Activated naive CD4-positive, alpha-beta T cell treated with anti-CD3 and anti-CD28 coated beads for 36 hours (primary cell): ENCODE results near the gene GALNT10. TPM values are rescaled to one million over a fixed set of nuclear protein-coding genes. Genes with fewer than 3 reads are reported as not detected.

Experiments used
- CTCF ChIA-PET: fragments of 350-600 bp; sonication (Branson Sonifier 250); formaldehyde crosslinking; loops from one replicate; lab custom pipeline; 2021; ENCODE audit warnings: antibody characterized with exemption; lab: Charles Lee
- DNase-seq: peaks from one replicate; pipeline ENCODE4 v3.0.0-alpha.2; 2020
- H3K27ac Mint-ChIP-seq: one replicate; pipeline ENCODE4 v1.8.0; 2021; ENCODE audit warnings: mild to moderate bottlenecking, mixed read lengths
- H3K27me3 Mint-ChIP-seq: one replicate; pipeline ENCODE4 v1.8.0; 2021; ENCODE audit warnings: low read depth, mixed read lengths
- H3K36me3 Mint-ChIP-seq: one replicate; pipeline ENCODE4 v1.8.0; 2021; ENCODE audit warnings: low read depth, mixed read lengths
- H3K4me1 Mint-ChIP-seq: one replicate; pipeline ENCODE4 v1.8.0; 2021; ENCODE audit warnings: low read depth, mixed read lengths
- H3K4me3 Mint-ChIP-seq: one replicate; pipeline ENCODE4 v1.8.0; 2021; ENCODE audit warnings: mild to moderate bottlenecking, moderate library complexity, mixed read lengths
- H3K9me3 Mint-ChIP-seq: one replicate; pipeline ENCODE4 v1.8.0; 2021; ENCODE audit warnings: mixed read lengths
- intact Hi-C: fragments of 100-400 bp; cut with micrococcal nuclease; formaldehyde crosslinking; loops from one replicate; pipeline ENCODE4 v1.15.1; 2023
- total RNA-seq, 2 experiments: library from RNA; stranded (reverse); gene quantifications; one replicate each; pipeline ENCODE4 v1.2.3, GENCODE V29; 2021

GALNT10 gene
- total RNA-seq, 2 experiments from 2014 or later: 41.2 to 42.8 TPM

DNA sequence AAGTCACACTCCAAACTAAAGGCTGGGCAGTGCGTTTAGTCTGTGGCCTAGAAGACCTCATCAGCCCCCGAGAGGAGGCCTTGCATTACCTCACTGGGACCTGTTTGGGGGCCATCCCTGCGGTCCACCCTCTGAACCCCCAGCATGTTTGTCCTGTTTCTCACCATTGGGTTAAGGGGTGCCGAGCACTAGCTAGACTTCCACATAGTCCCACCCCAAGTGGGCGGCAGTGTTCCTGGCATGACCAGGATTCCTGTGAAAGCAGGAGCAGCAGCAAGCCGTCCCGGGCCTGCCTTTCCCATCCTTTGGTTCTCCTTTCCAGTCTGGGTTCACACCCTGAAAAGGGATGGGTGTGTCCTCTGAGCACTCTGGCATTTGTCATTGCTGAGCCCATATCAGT, 228.7 kb downstream of the GALNT10 start:
- CTCF ChIA-PET: no interaction called here
- Mint-ChIP-seq H3K9me3 (peaks cover 7% of the 10 kb centered on the region), H3K27me3 (no peaks in the 10 kb centered on the region), H3K27ac (no peak overlapping the region), H3K4me1 (no peaks in the 10 kb centered on the region), H3K36me3 (peaks cover 20% of the 10 kb centered on the region), H3K4me3 (no peak overlapping the region)
- intact Hi-C loops: no loop called here
- DNase-seq: no peak

DNA sequence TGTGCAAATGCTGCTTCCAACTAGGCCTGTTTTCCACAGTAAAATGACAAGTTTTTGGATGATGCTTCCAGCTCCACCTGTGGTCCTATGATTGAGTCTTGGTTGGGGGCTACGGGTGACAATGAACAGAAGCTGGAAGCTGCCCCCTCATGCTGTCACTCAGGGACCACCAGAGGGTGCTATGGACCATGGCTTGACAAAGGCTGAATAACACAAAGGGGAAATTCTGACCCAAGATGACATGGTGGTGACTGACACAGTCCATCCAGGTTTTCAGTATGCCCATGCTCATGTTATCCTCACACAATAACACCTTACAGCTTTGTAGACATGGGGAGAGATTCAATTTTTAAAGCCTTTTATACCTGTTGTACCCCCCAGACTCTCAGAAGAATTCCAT, 231.3 kb downstream of the GALNT10 start:
- H3K9me3 Mint-ChIP-seq: peaks cover 7% of the 10 kb centered on the region
- CTCF ChIA-PET: interaction anchor here (0.8 to 2.8 kb wide), 10 partner anchors 8 to 349 kb away, joined by 3 to 11 read pairs (median 3); no protein-coding TSS in a partner anchor
- H3K27me3 Mint-ChIP-seq: no peaks in the 10 kb centered on the region
- peaks cover 2% of the 10 kb centered on the region for H3K4me1 Mint-ChIP-seq
- no peak overlapping the region for H3K4me3 Mint-ChIP-seq
- intact Hi-C loops: loop anchor here (2.0 kb wide), 1 partner anchor 45 kb away; no protein-coding TSS in a partner anchor
- no peak overlapping the region for H3K27ac Mint-ChIP-seq
- H3K36me3 Mint-ChIP-seq: peaks cover 24% of the 10 kb centered on the region
- DNase-seq: peak; percentile 43

DNA sequence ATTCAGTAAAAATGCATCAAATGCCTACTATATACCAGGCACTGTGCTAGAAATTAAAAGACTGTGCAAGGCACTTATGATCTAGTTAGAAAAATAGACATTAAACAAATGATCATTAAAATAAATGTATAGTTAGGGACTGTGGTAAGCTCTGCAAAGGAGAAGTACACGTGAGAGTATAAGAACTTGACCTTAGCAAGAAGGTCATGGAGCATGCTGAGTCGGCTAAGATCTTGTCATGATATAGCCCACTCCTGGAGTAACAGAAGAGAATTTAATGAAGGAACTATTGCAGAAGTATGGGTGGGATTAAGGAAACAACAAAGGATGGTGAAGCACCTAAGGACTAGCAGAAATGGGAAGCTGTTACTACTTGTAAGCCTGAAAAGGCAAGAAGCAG, 231.8 kb downstream of the GALNT10 start:
- H3K27me3 Mint-ChIP-seq: no peaks in the 10 kb centered on the region
- H3K4me1 Mint-ChIP-seq: peaks cover 2% of the 10 kb centered on the region
- peaks cover 27% of the 10 kb centered on the region for H3K36me3 Mint-ChIP-seq
- H3K9me3 Mint-ChIP-seq: peaks cover 9% of the 10 kb centered on the region
- intact Hi-C loops: loop anchor here (2.0 kb wide), 1 partner anchor 45 kb away; no protein-coding TSS in a partner anchor
- H3K27ac Mint-ChIP-seq: no peak overlapping the region
- CTCF ChIA-PET: interaction anchor here (1.0 to 2.8 kb wide), 7 partner anchors 8 to 350 kb away, joined by 3 to 11 read pairs (median 4); no protein-coding TSS in a partner anchor
- no peak overlapping the region for H3K4me3 Mint-ChIP-seq
- no peak for DNase-seq

DNA sequence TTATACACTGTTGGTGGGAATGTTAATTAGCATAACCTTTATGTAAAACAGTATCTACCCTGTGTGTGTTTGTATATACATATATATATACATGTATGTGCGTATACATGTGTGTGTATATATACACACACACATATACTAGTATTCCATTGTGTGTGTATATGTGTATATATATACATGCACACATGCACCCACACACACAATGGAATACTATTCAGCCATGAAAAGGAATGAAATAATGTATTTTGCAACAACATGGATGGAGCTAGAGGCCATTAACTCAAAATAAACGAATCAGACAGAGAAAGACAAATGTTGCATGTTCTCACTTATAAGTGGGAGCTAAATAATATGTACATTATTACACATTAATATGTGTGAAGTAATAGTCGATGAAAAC, 237.7 kb downstream of the GALNT10 start:
- H3K4me1 Mint-ChIP-seq: peaks cover 2% of the 10 kb centered on the region
- H3K27ac Mint-ChIP-seq: no peak overlapping the region
- H3K9me3 Mint-ChIP-seq: peaks cover 7% of the 10 kb centered on the region
- intact Hi-C loops: no loop called here
- no peak for DNase-seq
- no peaks in the 10 kb centered on the region for H3K27me3 Mint-ChIP-seq
- peaks cover 23% of the 10 kb centered on the region for H3K36me3 Mint-ChIP-seq
- H3K4me3 Mint-ChIP-seq: no peak overlapping the region
- CTCF ChIA-PET: interaction anchor here (0.6 kb wide), 1 partner anchor 316 kb away, joined by 5 read pairs; no protein-coding TSS in a partner anchor

DNA sequence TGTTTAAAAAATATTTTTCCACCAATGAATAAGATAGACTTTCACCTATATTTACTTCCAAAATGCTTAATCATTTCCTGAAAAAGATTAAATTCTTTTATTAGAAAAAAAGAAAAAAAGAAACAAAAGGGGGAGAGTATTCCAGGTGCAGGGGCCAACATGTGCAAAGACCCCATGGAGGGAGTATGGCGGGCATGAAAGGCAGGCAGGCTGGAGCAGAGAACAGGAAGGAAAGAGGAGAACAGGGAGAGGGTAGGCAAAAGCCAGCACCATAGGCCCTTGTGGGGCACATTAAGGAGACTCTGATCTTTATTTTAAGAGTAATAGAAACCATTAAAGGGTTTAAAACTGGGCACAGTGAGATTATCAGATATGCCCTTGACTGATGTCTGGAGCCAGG, 238.8 kb downstream of the GALNT10 start:
- Mint-ChIP-seq H3K27me3 (no peaks in the 10 kb centered on the region), H3K27ac (no peak overlapping the region), H3K4me1 (peaks cover 2% of the 10 kb centered on the region), H3K36me3 (peaks cover 25% of the 10 kb centered on the region), H3K4me3 (no peak overlapping the region), H3K9me3 (peaks cover 1% of the 10 kb centered on the region)
- CTCF ChIA-PET: no interaction called here
- DNase-seq: no peak
- intact Hi-C loops: no loop called here

DNA sequence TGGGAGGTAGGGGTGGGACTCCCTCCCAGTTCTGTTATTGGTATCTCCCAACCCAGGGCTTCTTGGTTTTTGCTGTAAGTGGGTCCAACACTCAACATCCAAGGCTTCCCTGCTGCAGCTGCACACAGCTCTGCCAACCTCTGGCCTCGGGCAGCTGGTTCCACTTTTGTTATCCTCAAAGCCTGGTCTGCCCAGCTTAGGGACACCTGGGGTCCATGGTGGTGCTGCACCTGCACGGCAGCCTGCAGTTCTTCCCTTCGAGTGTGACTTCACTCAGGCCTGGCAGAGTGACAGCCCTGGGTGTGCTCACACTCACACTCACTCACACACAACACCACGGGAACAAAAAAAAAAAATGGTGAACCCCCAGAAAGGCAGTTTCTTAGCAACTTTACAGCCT, 239.9 kb downstream of the GALNT10 start:
- Mint-ChIP-seq H3K36me3 (peaks cover 23% of the 10 kb centered on the region), H3K27me3 (no peaks in the 10 kb centered on the region), H3K27ac (no peak overlapping the region), H3K4me1 (no peaks in the 10 kb centered on the region), H3K4me3 (no peak overlapping the region), H3K9me3 (peaks cover 1% of the 10 kb centered on the region)
- DNase-seq: no peak
- intact Hi-C loops: no loop called here
- CTCF ChIA-PET: interaction anchor here (1.1 kb wide), 1 partner anchor 9 kb away, joined by 3 read pairs; no protein-coding TSS in a partner anchor

DNA sequence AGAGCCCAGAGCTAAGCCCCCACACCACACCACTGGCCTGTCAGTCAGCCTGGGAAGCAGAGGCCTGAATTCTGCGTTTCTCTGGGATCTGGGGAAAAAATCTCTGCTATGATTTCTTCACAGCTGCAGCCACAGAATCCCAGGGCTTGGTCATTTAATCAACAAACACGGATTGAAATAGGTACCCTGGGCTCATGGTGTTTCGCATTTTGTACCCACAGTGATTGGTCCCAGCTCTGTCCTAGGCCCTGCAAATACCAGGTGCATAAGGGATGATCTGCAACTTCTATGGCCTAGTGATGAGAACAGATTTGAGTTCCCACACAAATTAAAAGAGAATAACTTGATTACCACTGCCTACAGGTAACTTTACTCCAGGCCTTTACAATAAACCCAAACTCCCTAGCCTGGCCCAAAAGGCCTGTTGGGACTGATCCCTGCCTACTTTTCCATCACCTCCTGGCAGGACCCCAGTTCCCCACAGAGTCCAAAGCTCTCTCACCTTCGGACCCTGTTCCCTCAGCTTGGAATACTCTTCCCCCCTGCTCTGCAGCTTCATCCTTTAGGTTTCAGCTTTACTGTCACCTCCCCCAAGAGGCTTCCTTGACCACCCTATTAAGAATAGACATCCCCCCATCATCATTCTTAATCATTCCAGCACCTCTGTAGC, 240.6 kb downstream of the GALNT10 start:
- H3K4me1 Mint-ChIP-seq: no peaks in the 10 kb centered on the region
- CTCF ChIA-PET: interaction anchor here (0.6 to 1.1 kb wide), 2 partner anchors 9 to 17 kb away, joined by 3 read pairs; no protein-coding TSS in a partner anchor
- H3K27me3 Mint-ChIP-seq: no peaks in the 10 kb centered on the region
- intact Hi-C loops: no loop called here
- no peak overlapping the region for H3K4me3 Mint-ChIP-seq
- H3K27ac Mint-ChIP-seq: no peak overlapping the region
- DNase-seq: no peak
- peaks cover 1% of the 10 kb centered on the region for H3K9me3 Mint-ChIP-seq
- peaks cover 28% of the 10 kb centered on the region for H3K36me3 Mint-ChIP-seq

DNA sequence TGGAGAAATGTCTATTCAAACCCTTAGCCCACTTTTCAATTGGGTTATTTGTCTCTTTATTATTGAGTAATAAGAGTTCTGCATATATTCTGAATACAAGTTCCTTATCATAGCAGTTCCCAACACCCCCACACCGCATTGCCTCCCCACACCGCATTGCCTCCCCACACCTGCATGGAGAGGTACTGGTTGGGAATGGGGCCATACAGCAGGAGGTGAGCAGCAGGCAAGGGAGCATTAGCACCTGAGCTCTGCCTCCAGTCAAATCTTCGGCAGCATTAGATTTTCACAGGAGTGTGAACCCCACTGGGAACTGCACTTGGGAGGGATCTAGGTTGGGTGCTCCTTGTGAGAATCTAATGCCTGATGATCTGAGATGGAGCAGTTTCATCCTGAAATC, 244.7 kb downstream of the GALNT10 start:
- Mint-ChIP-seq H3K27me3 (no peaks in the 10 kb centered on the region), H3K9me3 (no peaks in the 10 kb centered on the region), H3K4me3 (no peak overlapping the region), H3K36me3 (peaks cover 46% of the 10 kb centered on the region), H3K4me1 (no peaks in the 10 kb centered on the region), H3K27ac (no peak overlapping the region)
- CTCF ChIA-PET: no interaction called here
- DNase-seq: no peak
- intact Hi-C loops: no loop called here

DNA sequence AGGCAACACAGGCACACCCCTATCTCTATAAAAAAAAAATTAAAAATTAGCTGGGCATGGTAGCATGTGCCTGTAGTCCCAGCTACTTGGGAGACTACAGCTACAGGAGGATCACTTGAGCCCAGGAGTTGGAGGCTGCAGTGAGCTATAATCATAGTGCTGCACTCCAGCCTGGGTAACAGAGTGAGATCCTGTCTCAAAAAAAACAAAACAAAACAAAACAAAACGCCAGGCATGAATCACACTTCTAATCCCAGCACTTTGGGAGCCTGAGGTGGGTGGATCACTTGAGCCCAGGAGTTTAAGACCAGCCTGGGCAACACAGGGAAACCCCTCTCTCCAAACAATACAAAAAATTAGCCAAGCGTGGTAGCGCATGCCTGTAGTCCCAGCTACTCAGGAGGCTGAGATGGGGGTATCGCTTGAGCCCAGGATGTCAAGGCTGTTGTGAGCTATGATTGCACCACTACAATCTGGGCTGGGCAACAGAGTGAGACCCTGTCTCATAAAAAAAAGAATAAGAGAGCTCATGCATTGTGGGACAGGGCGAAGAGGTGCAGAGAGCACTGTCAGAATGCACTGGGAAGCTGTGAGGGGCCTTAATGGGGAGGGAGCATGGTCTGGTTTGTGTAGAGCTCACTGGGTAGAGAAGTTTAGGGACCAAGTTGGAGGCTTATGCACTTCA, 246.9 kb downstream of the GALNT10 start:
- Mint-ChIP-seq H3K36me3 (peaks cover 61% of the 10 kb centered on the region), H3K9me3 (no peaks in the 10 kb centered on the region), H3K4me3 (no peak overlapping the region), H3K27ac (no peak overlapping the region), H3K27me3 (no peaks in the 10 kb centered on the region), H3K4me1 (peaks cover 4% of the 10 kb centered on the region)
- intact Hi-C loops: no loop called here
- no peak for DNase-seq
- CTCF ChIA-PET: no interaction called here

DNA sequence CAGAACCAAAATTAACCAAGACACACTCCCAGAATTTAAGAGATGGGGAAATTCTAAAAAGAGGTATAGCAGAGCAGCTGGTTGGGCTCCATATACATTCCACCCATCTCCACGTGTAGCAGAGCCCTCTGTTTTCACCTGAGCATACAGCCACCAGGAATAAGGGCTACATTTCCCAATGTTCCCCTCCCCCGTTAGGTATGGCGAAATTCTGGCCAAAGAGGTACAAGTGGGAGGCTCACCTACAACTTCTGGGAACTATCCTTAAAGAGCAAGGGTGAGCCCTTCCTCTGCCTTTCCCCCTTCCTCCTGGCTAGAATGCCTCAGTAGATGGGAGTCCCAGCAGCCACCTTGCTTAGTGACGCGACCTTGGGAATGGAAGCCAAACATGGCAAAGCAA, 250.0 kb downstream of the GALNT10 start:
- Mint-ChIP-seq H3K27me3 (no peaks in the 10 kb centered on the region), H3K4me3 (no peak overlapping the region), H3K27ac (no peak overlapping the region), H3K9me3 (no peaks in the 10 kb centered on the region), H3K36me3 (peaks cover 54% of the 10 kb centered on the region), H3K4me1 (peaks cover 9% of the 10 kb centered on the region)
- CTCF ChIA-PET: no interaction called here
- intact Hi-C loops: no loop called here
- no peak for DNase-seq

DNA sequence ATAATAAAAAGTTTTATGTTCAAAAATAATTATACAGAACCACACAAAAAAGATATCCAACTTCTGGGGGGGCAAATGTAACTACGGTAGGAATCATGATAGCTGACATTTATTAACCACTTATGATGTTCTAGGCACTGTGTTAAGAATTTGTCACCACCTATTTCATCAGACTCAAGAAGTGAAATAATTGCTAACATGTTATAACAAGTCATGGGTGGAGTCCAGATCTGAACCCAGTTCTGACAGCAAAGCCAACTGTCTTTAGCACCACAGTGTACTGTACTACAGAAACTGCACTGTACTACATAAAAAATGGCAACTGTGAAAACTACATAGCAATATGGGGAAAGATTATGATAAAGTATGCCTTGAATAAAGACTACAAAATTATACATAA, 252.3 kb downstream of the GALNT10 start:
- Mint-ChIP-seq H3K27me3 (no peaks in the 10 kb centered on the region), H3K9me3 (no peaks in the 10 kb centered on the region), H3K4me3 (no peak overlapping the region), H3K27ac (no peak overlapping the region), H3K4me1 (peaks cover 18% of the 10 kb centered on the region), H3K36me3 (peaks cover 42% of the 10 kb centered on the region)
- no peak for DNase-seq
- intact Hi-C loops: no loop called here
- CTCF ChIA-PET: no interaction called here

DNA sequence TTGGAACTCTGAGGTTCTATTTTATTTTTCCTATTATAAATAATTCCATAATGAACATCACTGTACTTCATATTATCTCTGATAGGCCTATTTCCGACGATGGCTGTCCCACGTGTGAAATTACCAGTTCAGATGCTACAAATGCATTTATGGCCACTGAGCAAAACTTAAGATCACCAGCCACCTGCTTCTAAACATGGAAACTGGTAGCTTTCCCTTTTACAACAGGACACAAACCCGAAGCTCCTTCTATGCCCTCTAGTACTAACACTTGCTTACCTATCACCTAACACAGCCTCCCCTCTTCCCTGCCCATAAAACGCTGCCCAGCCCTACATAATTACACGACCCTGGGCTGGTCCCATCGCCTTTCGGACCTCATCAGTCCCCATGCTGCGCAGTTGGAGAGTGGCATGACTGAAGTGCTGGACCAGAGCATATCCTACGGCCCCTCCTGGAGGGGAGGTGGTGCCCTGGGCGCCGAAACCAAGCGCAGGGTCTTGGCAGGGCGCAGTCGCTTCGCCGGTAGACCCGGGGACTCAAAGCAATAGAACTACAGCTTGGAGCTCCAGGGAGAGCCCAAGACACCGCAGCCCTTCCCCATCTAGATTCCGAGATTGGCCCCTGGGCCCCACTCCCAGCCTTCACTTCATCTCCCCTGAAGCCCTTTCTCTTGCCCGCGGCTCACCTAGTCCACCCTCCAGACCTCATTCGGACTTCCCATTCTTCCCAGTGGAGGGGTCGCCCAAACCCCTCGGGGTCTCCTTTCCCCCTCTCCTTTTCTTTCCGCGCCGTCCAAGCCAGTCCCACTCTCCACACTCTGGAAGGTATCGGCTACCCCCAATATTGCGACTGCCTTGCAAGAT, 254.3 kb downstream of the GALNT10 start:
- Mint-ChIP-seq H3K36me3 (peaks cover 31% of the 10 kb centered on the region), H3K4me3 (peak overlapping the region; percentile 98), H3K9me3 (no peaks in the 10 kb centered on the region), H3K27ac (peak overlapping the region; percentile 92), H3K27me3 (no peaks in the 10 kb centered on the region), H3K4me1 (peaks cover 36% of the 10 kb centered on the region)
- CTCF ChIA-PET: no interaction called here
- DNase-seq: peak; percentile 23
- intact Hi-C loops: loop anchor here (1.0 to 2.0 kb wide), 9 partner anchors 42 to 494 kb away; partner anchors contain the start of genes CNOT8, FAM114A2, GALNT10 and GEMIN5
